HG03280 (cell line): Measurements from ENCODE around the gene REPS2.
A peak's percentile ranks its signal among the peaks of the same experiment; 100 is the strongest.

Experiments used
- ATAC-seq: cut with Tn5 transposase; IDR thresholded peaks from one replicate; pipeline ENCODE4 v1.9.1; 2021; ENCODE audit warnings: mild to moderate bottlenecking, moderate library complexity; ENCODE audit not compliant: unreplicated experiment

Gene REPS2

GRCh38 chrX:17031827-17032226 is 85.4 kb downstream of the REPS2 start:
- no peak for ATAC-seq

- no peak for ATAC-seq
These were observed 85.9 kb downstream of the REPS2 start for GRCh38 chrX:17032351-17032750.

- no peak for ATAC-seq
These were observed 86.8 kb downstream of the REPS2 start for GRCh38 chrX:17033225-17033624.

- no peak for ATAC-seq
These were observed 88.7 kb downstream of the REPS2 start for GRCh38 chrX:17035111-17035510.

GRCh38 chrX:17036171-17036961 is 89.9 kb downstream of the REPS2 start:
- ATAC-seq, result no peak

GRCh38 chrX:17038277-17038676 is 91.8 kb downstream of the REPS2 start:
- no peak for ATAC-seq

- no peak for ATAC-seq
These were observed 92.3 kb downstream of the REPS2 start for GRCh38 chrX:17038681-17039161.

- no peak for ATAC-seq
These were observed 93.4 kb downstream of the REPS2 start for GRCh38 chrX:17039826-17040225.

GRCh38 chrX:17040711-17041110 is 94.3 kb downstream of the REPS2 start:
- ATAC-seq, result no peak

GRCh38 chrX:17042037-17042436 is 95.6 kb downstream of the REPS2 start:
- no peak for ATAC-seq

GRCh38 chrX:17046478-17047097 is 100.1 kb downstream of the REPS2 start:
- ATAC-seq, result peak; percentile 62

- ATAC-seq, result no peak
These were observed 100.8 kb downstream of the REPS2 start for GRCh38 chrX:17047224-17047623.

GRCh38 chrX:17052210-17052609 is 105.8 kb downstream of the REPS2 start:
- ATAC-seq, result no peak

GRCh38 chrX:17052793-17053192 is 106.3 kb downstream of the REPS2 start:
- no peak for ATAC-seq

- no peak for ATAC-seq
These were observed 107.0 kb downstream of the REPS2 start for GRCh38 chrX:17053502-17053901.

GRCh38 chrX:17056868-17057608 is 110.6 kb downstream of the REPS2 start:
- no peak for ATAC-seq

- ATAC-seq, result no peak
These were observed 115.6 kb downstream of the REPS2 start for GRCh38 chrX:17062065-17062464.

GRCh38 chrX:17065100-17065499 is 118.6 kb downstream of the REPS2 start:
- no peak for ATAC-seq

- no peak for ATAC-seq
These were observed 121.1 kb downstream of the REPS2 start for GRCh38 chrX:17067534-17067933.

GRCh38 chrX:17072301-17072700 is 125.8 kb downstream of the REPS2 start:
- no peak for ATAC-seq

- no peak for ATAC-seq
These were observed 126.3 kb downstream of the REPS2 start for GRCh38 chrX:17072721-17073230.
